HCT116 (cell line): ENCODE measurements around the gene NPIPB2. TPM values are rescaled to one million over a fixed set of nuclear protein-coding genes. Genes with fewer than 3 reads are reported as not detected.

Experiments
- ATAC-seq: fragments of 200-7000 bp; cut with Tn5 transposase; 2 replicates; pipeline ENCODE4 v1.9.1; 2020; ENCODE audit warnings: mild to moderate bottlenecking, moderate library complexity
- BruUV-seq: library from RNA; stranded (reverse); fragments of 400-500 nt; replicated peaks from 2 replicates; lab custom pipeline; 2021; lab: Mats Ljungman, UMichigan
- CTCF ChIA-PET: fragments of 300-600 bp; sonication (Branson Sonifier 250); formaldehyde crosslinking; loops from one replicate; lab custom pipeline; 2021; ENCODE audit warnings: antibody characterized with exemption; lab: Charles Lee
- POLR2A ChIA-PET: fragments of 300-600, 350-600 bp; sonication (Branson Sonifier 250); formaldehyde crosslinking; loops from one replicate; lab custom pipeline; 2021; ENCODE audit warnings: antibody characterized with exemption; lab: Charles Lee
- RAD21 ChIA-PET, 2 experiments: fragments of 300-600 bp; sonication (Branson Sonifier 250); formaldehyde crosslinking; loops; one replicate each; lab custom pipeline; 2023; ENCODE audit warnings: low total read pairs in 2 of 2; ENCODE audit not compliant: uncharacterized antibody in 2 of 2, unreplicated experiment in 2 of 2, low non-redundant PET in 1 of 2; lab: Charles Lee
- DNase-seq: peaks from one replicate; pipeline ENCODE4 v3.0.0-alpha.2; 2010; ENCODE audit warnings: low read depth, low spot score
- H2AFZ ChIP-seq: fragments of 200-600 bp; shearing (Covaris generic), sonication (generic); 2 replicates; pipeline ENCODE4 v1.6.1; 2017; ENCODE audit warnings: low read depth, mixed run types, mixed read lengths, antibody characterized with exemption, low read length; ENCODE audit not compliant: poor library complexity, severe bottlenecking
- H3K27ac ChIP-seq: 2 replicates; pipeline ENCODE4 v1.5.1; 2012; ENCODE audit warnings: low read depth, low read length
- H3K27me3 ChIP-seq: fragments of 200-600 bp; sonication (generic); 2 replicates; pipeline ENCODE4 v1.6.1; 2016; ENCODE audit warnings: mixed run types, low read length, mixed read lengths; ENCODE audit not compliant: insufficient read depth
- H3K36me3 ChIP-seq, 2 experiments: fragments of 200-500 bp in 1 of 2; fragments of 200-600 bp in 1 of 2; sonication (Bioruptor generic) in 1 of 2; sonication (generic) in 1 of 2; 2 replicates each; pipeline versions ENCODE4 v1.5.1 to v1.6.1; 2014 to 2016; ENCODE audit warnings: low read length in 2 of 2, inconsistent platforms in 1 of 2, mixed read lengths in 1 of 2, mixed run types in 1 of 2; ENCODE audit not compliant: insufficient read depth in 2 of 2, control insufficient read depth in 1 of 2
- H3K4me1 ChIP-seq, 2 experiments: fragments of 200-600 bp in 1 of 2; sonication (generic) in 1 of 2; 2 replicates each; pipeline versions ENCODE4 v1.5.1 to v1.6.1; 2012 to 2017; ENCODE audit warnings: low read length in 2 of 2, inconsistent platforms in 1 of 2, mild to moderate bottlenecking in 1 of 2, mixed read lengths in 1 of 2, mixed run types in 1 of 2, moderate library complexity in 1 of 2; ENCODE audit not compliant: insufficient read depth in 2 of 2, control insufficient read depth in 1 of 2
- H3K4me2 ChIP-seq: fragments of 200-600 bp; sonication (generic); 2 replicates; pipeline ENCODE4 v1.6.1; 2017; ENCODE audit warnings: mixed run types, low read length, mixed read lengths
- H3K4me3 ChIP-seq, 2 experiments: fragments of 200-600 bp in 1 of 2; sonication (generic) in 1 of 2; replicated peaks in 1 of 2; 2 replicates each; pipeline ENCODE4 v1.5.1; 2011 to 2016; ENCODE audit warnings: low read length in 2 of 2, control low read depth in 1 of 2, low read depth in 1 of 2, mild to moderate bottlenecking in 1 of 2, mixed read lengths in 1 of 2, mixed run types in 1 of 2
- H3K79me2 ChIP-seq: fragments of 200-600 bp; sonication (generic); 2 replicates; pipeline ENCODE4 v1.6.1; 2017; ENCODE audit warnings: mild to moderate bottlenecking, mixed run types, low read length, moderate library complexity, mixed read lengths; ENCODE audit not compliant: insufficient read depth
- H3K9ac ChIP-seq: fragments of 200-600 bp; sonication (generic); 2 replicates; pipeline ENCODE4 v1.6.1; 2016; ENCODE audit warnings: low read length, mixed read lengths
- H3K9me2 ChIP-seq: fragments of 200-600 bp; sonication (generic), shearing (Covaris generic); 2 replicates; pipeline ENCODE4 v1.6.1; 2017; ENCODE audit warnings: mixed run types, mild to moderate bottlenecking, moderate library complexity; ENCODE audit not compliant: insufficient read depth
- H3K9me3 ChIP-seq, 2 experiments: fragments of 200-500 bp in 1 of 2; fragments of 200-600 bp in 1 of 2; sonication (Bioruptor generic) in 1 of 2; sonication (generic) in 1 of 2; 2 replicates each; pipeline ENCODE4 v1.6.1; 2014 to 2017; ENCODE audit warnings: low read length in 2 of 2, mixed read lengths in 2 of 2, inconsistent platforms in 1 of 2, low read depth in 1 of 2, mild to moderate bottlenecking in 1 of 2, mixed run types in 1 of 2, moderate library complexity in 1 of 2; ENCODE audit not compliant: control insufficient read depth in 1 of 2, insufficient read depth in 1 of 2
- H4K20me1 ChIP-seq: fragments of 200-600 bp; sonication (generic), shearing (Covaris generic); 2 replicates; pipeline ENCODE4 v1.6.1; 2017; ENCODE audit warnings: mixed run types, mild to moderate bottlenecking, moderate library complexity; ENCODE audit not compliant: insufficient read depth
- CEBPB ChIP-seq: IDR thresholded peaks from 2 replicates; pipeline ENCODE4 v1.6.1; 2012; ENCODE audit warnings: low read depth
- EGR1 ChIP-seq: IDR thresholded peaks from 2 replicates; pipeline ENCODE4 v1.6.1; 2012; ENCODE audit warnings: low read depth
- ELF1 ChIP-seq: IDR thresholded peaks from 2 replicates; pipeline ENCODE4 v1.6.1; 2012; ENCODE audit warnings: low read depth, borderline replicate concordance
- EZH2phosphoT487 ChIP-seq: fragments of 200-600 bp; IDR thresholded peaks from 2 replicates; pipeline ENCODE4 v1.6.1; 2018; ENCODE audit warnings: antibody characterized with exemption, borderline replicate concordance
- FOSL1 ChIP-seq: IDR thresholded peaks from 2 replicates; pipeline ENCODE4 v1.6.1; 2012; ENCODE audit warnings: low read depth
- POLR2AphosphoS5 ChIP-seq: IDR thresholded peaks from 2 replicates; pipeline ENCODE4 v1.6.1; 2011; ENCODE audit warnings: mild to moderate bottlenecking, low read depth, low read length, moderate library complexity
- intact Hi-C: fragments of 100-400 bp; cut with micrococcal nuclease; formaldehyde crosslinking; loops from 2 replicates; pipeline ENCODE4 v1.10.0; 2022
- total RNA-seq: library from RNA; stranded (reverse); gene quantifications from one replicate; pipeline ENCODE4 v1.2.1, GENCODE V29; 2021; ENCODE audit not compliant: unreplicated experiment
- TF ChIP-seq, protein P1 (sequence below): IDR thresholded peaks from 2 replicates; pipeline ENCODE4 v1.6.1; 2012
- TF ChIP-seq, protein P2 (sequence below): IDR thresholded peaks from 2 replicates; pipeline ENCODE4 v1.6.1; 2011; ENCODE audit warnings: mild to moderate bottlenecking, low read length, moderate library complexity; ENCODE audit not compliant: insufficient replicate concordance; ENCODE audit errors: extremely low read depth

NPIPB2 gene
- total RNA-seq, 1 experiment from 2014 or later, result 10.7 TPM

DNA sequence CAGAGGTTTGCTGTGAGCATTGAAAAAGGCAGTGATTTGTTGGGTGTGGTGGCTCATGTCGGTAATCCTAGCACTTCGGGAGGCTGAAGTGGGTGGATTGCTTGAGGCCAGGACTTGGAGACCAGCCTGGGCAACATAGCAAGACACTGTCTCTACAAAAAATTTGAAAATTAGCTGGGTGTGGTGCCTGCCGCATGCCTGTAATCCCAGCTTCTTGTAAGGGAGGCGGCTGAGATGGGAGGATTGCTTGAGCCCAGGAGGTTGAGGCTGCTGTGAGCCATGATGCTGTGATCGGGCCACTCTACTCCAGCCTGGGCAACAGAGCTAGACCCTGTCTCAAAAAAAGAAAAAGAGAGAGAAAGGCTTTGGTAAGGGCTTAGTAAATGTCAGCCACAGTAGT, 7.0 kb upstream of the NPIPB2 start:
- H3K9ac ChIP-seq, result no peak overlapping the region
- H3K9me2 ChIP-seq, result no peaks in the 10 kb centered on the region
- no peaks in the 10 kb centered on the region for H4K20me1 ChIP-seq
- DNase-seq (no peak), ATAC-seq (no peak)
- H3K36me3 ChIP-seq, result no peaks in the 10 kb centered on the region
- CTCF ChIA-PET, result interaction anchor here (0.7 to 1.9 kb wide), 2 partner anchors 119 to 552 kb away, joined by 3 to 34 read pairs; no protein-coding TSS in a partner anchor
- H3K27ac ChIP-seq, result no peak overlapping the region
- no peak overlapping the region for H2AFZ ChIP-seq
- BruUV-seq, result no TSS peak
- TF ChIP-seq, protein P1, sequence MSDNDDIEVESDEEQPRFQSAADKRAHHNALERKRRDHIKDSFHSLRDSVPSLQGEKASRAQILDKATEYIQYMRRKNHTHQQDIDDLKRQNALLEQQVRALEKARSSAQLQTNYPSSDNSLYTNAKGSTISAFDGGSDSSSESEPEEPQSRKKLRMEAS, result no peak
- no peak for TF ChIP-seq EGR1
- TF ChIP-seq, protein P2, sequence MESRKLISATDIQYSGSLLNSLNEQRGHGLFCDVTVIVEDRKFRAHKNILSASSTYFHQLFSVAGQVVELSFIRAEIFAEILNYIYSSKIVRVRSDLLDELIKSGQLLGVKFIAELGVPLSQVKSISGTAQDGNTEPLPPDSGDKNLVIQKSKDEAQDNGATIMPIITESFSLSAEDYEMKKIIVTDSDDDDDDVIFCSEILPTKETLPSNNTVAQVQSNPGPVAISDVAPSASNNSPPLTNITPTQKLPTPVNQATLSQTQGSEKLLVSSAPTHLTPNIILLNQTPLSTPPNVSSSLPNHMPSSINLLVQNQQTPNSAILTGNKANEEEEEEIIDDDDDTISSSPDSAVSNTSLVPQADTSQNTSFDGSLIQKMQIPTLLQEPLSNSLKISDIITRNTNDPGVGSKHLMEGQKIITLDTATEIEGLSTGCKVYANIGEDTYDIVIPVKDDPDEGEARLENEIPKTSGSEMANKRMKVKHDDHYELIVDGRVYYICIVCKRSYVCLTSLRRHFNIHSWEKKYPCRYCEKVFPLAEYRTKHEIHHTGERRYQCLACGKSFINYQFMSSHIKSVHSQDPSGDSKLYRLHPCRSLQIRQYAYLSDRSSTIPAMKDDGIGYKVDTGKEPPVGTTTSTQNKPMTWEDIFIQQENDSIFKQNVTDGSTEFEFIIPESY, result no peak
- TF ChIP-seq CEBPB, result no peak
- no peak for TF ChIP-seq FOSL1
- TF ChIP-seq POLR2AphosphoS5, result no peak
- TF ChIP-seq EZH2phosphoT487, result no peak
- TF ChIP-seq ELF1, result no peak
- TF ChIP-seq, all 23 proteins: peak for 0
- H3K79me2 ChIP-seq, result no peaks in the 10 kb centered on the region
- ChIA-PET POLR2A (interaction anchor here (0.7 kb wide), 1 partner anchor 1818 kb away, joined by 3 read pairs; no protein-coding TSS in a partner anchor), RAD21 (interaction anchor here in 1 of 2 experiments (1.7 kb wide), 1 partner anchor 119 kb away, joined by 11 read pairs; no protein-coding TSS in a partner anchor)
- no peaks in the 10 kb centered on the region for H3K4me1 ChIP-seq
- no peak overlapping the region for H3K4me2 ChIP-seq
- no peaks in the 10 kb centered on the region for H3K9me3 ChIP-seq
- H3K4me3 ChIP-seq, result no peak overlapping the region
- intact Hi-C loops, result loop anchor here (1.0 kb wide), 1 partner anchor 119 kb away; no protein-coding TSS in a partner anchor
- H3K27me3 ChIP-seq, result no peaks in the 10 kb centered on the region
